DMS 273 treated with DMSO at 0.1 percent for 48 hours (cell line): ENCODE results near the gene MEF2D.
A peak's percentile ranks its signal among the peaks of the same experiment; 100 is the strongest.

Experiments
- DNase-seq: peaks from one replicate; lab custom pipeline; 2025; lab: John Stamatoyannopoulos, UW

The MEF2D gene

GRCh38 chr1:156500793-156501506, 375 bp upstream of the MEF2D start:
- peak; percentile 89 for DNase-seq

DNA sequence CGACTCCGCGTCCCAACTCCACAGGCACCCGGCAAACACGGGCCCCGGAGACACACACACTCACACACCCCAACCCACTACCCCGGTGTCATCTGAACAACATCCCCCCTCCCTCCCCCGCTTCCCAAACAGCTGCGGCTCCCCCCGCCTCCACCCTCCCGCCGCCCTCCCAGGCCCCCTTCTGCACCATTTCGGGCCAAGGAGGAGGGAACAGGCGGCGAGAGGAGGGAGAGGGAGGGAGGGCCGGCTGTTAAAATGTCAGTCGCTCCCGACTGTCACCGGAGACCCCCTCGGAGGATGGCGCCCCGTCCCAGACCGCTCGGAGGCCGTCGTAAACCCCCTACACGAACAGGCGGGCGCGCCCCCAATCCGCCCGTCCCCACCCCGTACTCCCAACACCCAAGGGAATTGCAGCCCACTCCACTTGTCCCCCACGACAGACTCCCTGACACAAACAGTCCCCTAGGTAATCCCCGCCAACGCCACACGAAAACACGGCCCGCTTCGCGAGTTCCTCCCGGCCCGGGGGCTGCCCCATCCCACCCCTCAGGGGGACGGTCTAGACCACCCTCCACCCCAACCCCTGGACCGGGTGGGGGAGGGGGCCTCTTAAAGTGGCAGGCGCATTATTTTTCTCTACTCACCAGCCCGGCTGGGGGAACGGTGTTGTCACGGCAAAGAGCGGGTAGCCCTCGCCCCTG, 583 bp downstream of the MEF2D start:
- peak; percentile 17 for DNase-seq

GRCh38 chr1:156499194-156499841, 1.3 kb downstream of the MEF2D start:
- DNase-seq: no peak

DNA sequence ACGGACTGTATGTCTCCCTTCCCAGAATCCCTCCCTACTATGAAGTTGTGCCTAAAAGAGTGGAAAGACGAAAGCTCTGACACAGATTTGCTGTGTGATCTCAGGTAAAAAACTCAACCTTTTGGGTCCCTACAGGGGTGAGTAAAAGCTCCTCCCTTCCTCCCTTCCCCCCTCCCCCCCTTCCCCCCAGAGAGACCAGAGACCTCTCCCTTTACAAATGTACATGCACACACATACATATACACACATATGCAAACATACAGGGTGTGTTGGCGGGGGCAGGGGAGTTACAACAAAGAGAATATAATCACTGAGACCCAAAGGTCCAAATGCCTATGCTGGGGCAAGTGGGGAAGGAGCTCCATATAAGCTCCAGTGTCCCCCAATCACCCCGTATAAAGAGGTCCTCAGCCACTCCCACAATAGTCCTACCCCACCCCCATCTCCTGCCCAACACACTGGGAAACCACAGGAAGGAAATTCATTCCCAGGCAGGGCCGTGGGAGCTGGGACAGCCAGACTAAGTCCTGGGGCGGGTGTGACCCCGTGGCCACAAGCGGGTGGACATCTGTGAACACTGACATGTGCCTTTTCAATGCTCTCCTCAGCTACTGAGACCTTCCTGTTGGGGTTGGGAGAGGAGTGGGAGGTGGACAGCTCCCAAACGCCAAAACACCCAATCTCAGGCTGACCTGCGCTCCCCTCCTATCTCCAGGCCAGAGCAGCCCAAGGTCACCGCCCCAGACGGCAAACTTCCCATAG, 2.0 kb downstream of the MEF2D start:
- no peak for DNase-seq

GRCh38 chr1:156497743-156498431, 2.7 kb downstream of the MEF2D start:
- no peak for DNase-seq

DNA sequence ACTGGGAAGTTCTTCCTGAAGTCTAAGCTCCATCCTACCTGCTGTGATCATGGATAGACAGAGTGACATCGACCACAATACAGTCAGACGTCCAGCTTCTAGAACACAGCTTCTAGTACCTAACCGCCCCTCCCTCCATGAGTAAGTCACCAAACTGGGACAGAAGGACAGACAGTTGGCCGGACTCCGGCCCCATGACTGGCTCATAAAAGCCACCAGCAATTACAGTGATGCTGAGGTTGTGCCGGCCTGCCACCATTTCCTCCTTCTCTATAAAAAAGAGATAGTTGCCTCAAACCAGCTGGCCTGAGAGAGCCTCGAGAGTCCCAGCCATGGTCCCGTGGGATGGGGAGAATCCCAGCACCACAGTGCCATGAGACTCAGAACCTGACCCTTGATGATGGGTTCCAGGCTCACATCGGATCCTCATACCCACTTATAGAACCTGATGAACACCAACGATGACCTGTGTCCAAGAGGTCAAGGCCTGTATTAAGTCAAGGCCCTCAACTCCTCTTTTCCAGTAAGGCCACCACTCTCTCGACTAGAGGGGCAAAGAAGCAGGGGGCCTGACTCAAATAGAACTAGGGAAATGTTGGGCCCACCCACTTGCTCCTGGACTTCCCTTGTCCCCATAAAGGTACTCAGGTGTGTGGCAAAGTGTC, 3.4 kb downstream of the MEF2D start:
- no peak for DNase-seq

DNA sequence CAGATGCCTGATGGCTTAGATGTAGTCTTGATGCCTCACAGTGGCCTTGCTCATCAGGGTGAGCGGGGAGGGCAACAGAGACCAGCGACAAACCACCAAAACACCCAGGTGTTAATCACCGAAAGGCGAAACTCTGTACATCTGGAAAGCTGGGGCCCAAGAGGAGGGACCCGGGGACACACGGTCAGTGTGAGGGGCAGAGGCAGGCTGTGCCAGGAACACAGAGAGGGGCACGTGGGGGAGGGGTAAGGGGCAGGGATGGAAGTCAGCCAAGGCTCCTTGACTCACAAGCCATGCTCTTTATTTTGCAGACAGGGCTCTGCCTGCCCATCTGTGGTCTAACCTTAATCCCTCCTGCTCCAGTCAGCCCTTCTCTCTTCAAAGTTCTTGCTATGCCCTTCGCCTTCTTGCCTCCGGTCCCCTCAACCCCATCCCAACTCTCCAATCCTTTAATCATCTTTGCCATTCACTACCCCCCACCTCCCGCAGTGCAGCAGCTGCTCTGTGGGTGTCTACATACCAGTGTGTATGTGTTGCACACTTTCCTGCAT, 4.3 kb downstream of the MEF2D start:
- peak; percentile 45 for DNase-seq

- DNase-seq: no peak
Measured at GRCh38 chr1:156495401-156496140, 5.0 kb downstream of the MEF2D start.

GRCh38 chr1:156494309-156494895, 6.2 kb downstream of the MEF2D start:
- DNase-seq: no peak

DNA sequence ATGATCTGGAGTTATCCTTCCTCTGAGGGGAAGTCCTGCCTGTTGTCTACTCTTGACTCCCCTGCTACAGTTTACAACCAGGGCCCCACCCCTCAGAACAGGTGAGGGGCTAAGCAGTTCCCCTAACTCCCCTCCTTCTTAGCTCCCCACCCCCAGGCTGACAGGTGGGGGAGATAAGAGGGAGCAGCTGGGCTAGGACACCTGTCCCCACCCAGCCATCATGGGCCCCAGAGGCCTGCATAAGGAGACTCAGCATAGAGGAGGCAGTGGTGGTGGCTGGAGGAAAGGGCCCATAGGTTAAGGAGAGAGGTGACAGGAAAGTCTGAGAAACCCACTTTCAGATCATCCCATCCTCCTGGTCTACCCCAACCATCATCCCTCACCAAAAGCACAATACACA, 6.8 kb downstream of the MEF2D start:
- DNase-seq: no peak

- no peak for DNase-seq
Measured at GRCh38 chr1:156493154-156493631, 7.4 kb downstream of the MEF2D start.

GRCh38 chr1:156492591-156493080, 7.9 kb downstream of the MEF2D start:
- no peak for DNase-seq

- no peak for DNase-seq
Measured at GRCh38 chr1:156492013-156492590, 8.5 kb downstream of the MEF2D start.

- no peak for DNase-seq
Measured at GRCh38 chr1:156491151-156491949, 9.2 kb downstream of the MEF2D start.

DNA sequence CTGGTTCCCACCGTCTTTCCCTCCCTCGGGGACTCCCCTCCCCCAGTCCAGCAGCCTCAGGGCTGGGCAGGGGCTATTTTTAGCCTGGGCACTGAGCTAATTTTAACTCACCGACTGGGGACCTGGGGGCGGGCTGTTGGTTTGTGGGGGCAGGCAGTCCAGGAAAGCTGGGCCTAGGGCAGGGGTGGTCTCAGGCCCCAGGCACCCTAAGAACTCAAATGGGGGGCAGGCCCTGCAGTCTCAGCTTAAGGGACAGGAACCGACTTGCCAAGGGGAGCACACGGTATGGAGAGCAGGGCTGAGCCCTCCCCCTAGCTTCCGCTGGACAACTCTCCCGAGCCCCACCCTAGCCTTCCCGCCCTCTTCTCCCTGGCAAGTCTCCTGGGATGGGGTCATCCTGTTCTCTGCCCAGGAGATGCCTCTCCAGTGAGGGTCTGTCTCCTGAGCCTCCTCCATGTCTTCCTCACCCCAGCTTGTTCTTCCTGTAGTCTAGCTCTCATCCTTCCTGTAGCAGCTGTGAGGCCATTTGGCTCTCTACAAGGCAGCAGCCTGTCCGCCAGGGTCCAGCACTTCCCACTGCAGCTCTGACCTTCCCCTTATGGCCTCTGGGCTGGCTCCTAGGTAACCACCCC, 10.1 kb downstream of the MEF2D start:
- no peak for DNase-seq

GRCh38 chr1:156489935-156490293, 10.7 kb downstream of the MEF2D start:
- DNase-seq: no peak

- DNase-seq: peak; percentile 79
Measured at GRCh38 chr1:156489166-156489934, 11.2 kb downstream of the MEF2D start.
